Endothelial cell of umbilical vein (primary cell): ENCODE results near the gene MAPKBP1. TPM values are rescaled to one million over a fixed set of nuclear protein-coding genes. Genes with fewer than 3 reads are reported as not detected.

ENCODE experiments used
- BruUV-seq: library from RNA; stranded (reverse); fragments of 400-500 nt; replicated peaks from 2 replicates; lab custom pipeline; 2021; lab: Mats Ljungman, UMichigan
- CTCF ChIA-PET: fragments of 300-600, 350-600 bp; sonication (Branson Sonifier 250); formaldehyde crosslinking; loops from one replicate; lab custom pipeline; 2021; ENCODE audit warnings: antibody characterized with exemption, inconsistent platforms; lab: Charles Lee
- POLR2A ChIA-PET: fragments of 300-600, 350-600 bp; sonication (Branson Sonifier 250); formaldehyde crosslinking; loops from one replicate; lab custom pipeline; 2021; ENCODE audit warnings: antibody characterized with exemption, inconsistent platforms; lab: Charles Lee
- DNase-seq: peaks from one replicate; pipeline ENCODE4 v3.0.0-alpha.2; 2011; ENCODE audit warnings: low read depth, low spot score
- FAIRE-seq: peaks from 2 replicates; lab custom pipeline; 2011; peaks lifted over from hg19 to GRCh38; lab: Jason Lieb, UNC
- H2AFZ ChIP-seq: 2 replicates; pipeline ENCODE4 v1.6.0; 2012; ENCODE audit warnings: low read depth, low read length, control low read depth, inconsistent platforms
- H3K27ac ChIP-seq: 2 replicates; pipeline ENCODE4 v1.5.1; 2011; ENCODE audit warnings: low read depth, mild to moderate bottlenecking, control low read depth, low read length, moderate library complexity; ENCODE audit not compliant: insufficient read depth
- H3K27me3 ChIP-seq, 2 experiments: 2 replicates each; pipeline versions ENCODE4 v1.6.0 to v1.6.1; 2011; ENCODE audit warnings: low read length in 2 of 2, mixed read lengths in 1 of 2; ENCODE audit not compliant: control insufficient read depth in 2 of 2, insufficient read depth in 2 of 2
- H3K36me3 ChIP-seq, 2 experiments: 2 replicates in 1 of 2; 3 replicates in 1 of 2; pipeline ENCODE4 v1.5.1; 2011; ENCODE audit warnings: low read length in 2 of 2, mild to moderate bottlenecking in 1 of 2, moderate library complexity in 1 of 2; ENCODE audit not compliant: control insufficient read depth in 2 of 2, insufficient read depth in 2 of 2; ENCODE audit errors: extremely low read depth in 1 of 2
- H3K4me1 ChIP-seq: 3 replicates; pipeline ENCODE4 v1.5.1; 2011; ENCODE audit warnings: mild to moderate bottlenecking, low read length; ENCODE audit not compliant: control insufficient read depth, insufficient read depth; ENCODE audit errors: extremely low read depth
- H3K4me2 ChIP-seq: 2 replicates; pipeline ENCODE4 v1.6.1; 2011; ENCODE audit warnings: low read length, control low read depth, mixed read lengths; ENCODE audit not compliant: insufficient read depth
- H3K4me3 ChIP-seq, 3 experiments: fragments of 200-600 bp in 1 of 3; sonication (generic), shearing (Covaris generic) in 1 of 3; replicated peaks in 1 of 3; 2 replicates each; pipeline ENCODE4 v1.5.1; 2011 to 2016; ENCODE audit warnings: control low read depth in 3 of 3, low read length in 3 of 3, mild to moderate bottlenecking in 2 of 3, inconsistent platforms in 1 of 3, low read depth in 1 of 3, moderate library complexity in 1 of 3; ENCODE audit not compliant: insufficient read depth in 1 of 3
- H3K79me2 ChIP-seq: 2 replicates; pipeline ENCODE4 v1.6.0; 2012; ENCODE audit warnings: low read length, inconsistent platforms; ENCODE audit not compliant: control insufficient read depth, insufficient read depth
- H3K9ac ChIP-seq: replicated peaks from 2 replicates; pipeline ENCODE3; 2011; ENCODE audit warnings: low read length, control low read depth; ENCODE audit not compliant: insufficient read depth; ENCODE audit errors: extremely low read depth
- H3K9me1 ChIP-seq: replicated peaks from 3 replicates; pipeline ENCODE4 v1.6.0; 2011; ENCODE audit warnings: mild to moderate bottlenecking, low read length; ENCODE audit not compliant: control insufficient read depth, insufficient read depth; ENCODE audit errors: extremely low read depth
- H3K9me3 ChIP-seq: replicated peaks from 2 replicates; pipeline ENCODE4 v1.5.1; 2012; ENCODE audit warnings: low read length, inconsistent platforms; ENCODE audit not compliant: control insufficient read depth, insufficient read depth
- H4K20me1 ChIP-seq: replicated peaks from 2 replicates; pipeline ENCODE3; 2011; ENCODE audit warnings: mild to moderate bottlenecking, low read length; ENCODE audit not compliant: control insufficient read depth, insufficient read depth; ENCODE audit errors: extremely low read depth
- CTCF ChIP-seq, 2 donors: IDR thresholded peaks; 1 replicate in 1 of 2; 2 replicates in 1 of 2; pipeline ENCODE4 v1.5.1; 2011; ENCODE audit warnings: low read length in 2 of 2, mild to moderate bottlenecking in 2 of 2, moderate library complexity in 2 of 2, control low read depth in 1 of 2, inconsistent platforms in 1 of 2, low read depth in 1 of 2; ENCODE audit not compliant: insufficient read depth in 1 of 2; ENCODE audit errors: extremely low read depth in 1 of 2
- EZH2 ChIP-seq: IDR thresholded peaks from 2 replicates; pipeline ENCODE4 v1.6.1; 2012; ENCODE audit warnings: borderline replicate concordance, low read depth, mild to moderate bottlenecking, moderate library complexity, low read length, inconsistent platforms; ENCODE audit not compliant: severe bottlenecking
- FOS ChIP-seq: IDR thresholded peaks from 2 replicates; pipeline ENCODE4 v1.6.1; 2011; ENCODE audit warnings: mild to moderate bottlenecking, low read length, moderate library complexity, borderline replicate concordance; ENCODE audit not compliant: insufficient read depth
- GATA2 ChIP-seq: IDR thresholded peaks from 2 replicates; pipeline ENCODE4 v1.7.0; 2011; ENCODE audit warnings: low read depth, mild to moderate bottlenecking, moderate library complexity, mixed read lengths, low read length; ENCODE audit not compliant: insufficient read length, insufficient read depth
- JUN ChIP-seq: IDR thresholded peaks from 2 replicates; pipeline ENCODE4 v1.6.1; 2011; ENCODE audit warnings: borderline replicate concordance, low read depth; ENCODE audit not compliant: insufficient read length, insufficient read depth
- MAX ChIP-seq: IDR thresholded peaks from 2 replicates; pipeline ENCODE4 v1.6.1; 2011; ENCODE audit not compliant: insufficient read depth, insufficient read length
- MYC ChIP-seq: IDR thresholded peaks from one replicate; pipeline ENCODE4 v1.6.1; 2011; ENCODE audit warnings: mild to moderate bottlenecking, low read depth, low read length
- POLR2A ChIP-seq: IDR thresholded peaks from 2 replicates; pipeline ENCODE4 v1.6.1; 2012; ENCODE audit warnings: low read depth, mild to moderate bottlenecking, control low read depth, low read length
- POLR2AphosphoS5 ChIP-seq: IDR thresholded peaks from 2 replicates; pipeline ENCODE4 v1.6.1; 2012; ENCODE audit warnings: low read depth, mild to moderate bottlenecking, control low read depth, low read length, moderate library complexity; ENCODE audit not compliant: insufficient read depth
- dilution Hi-C: fragments of 300-500 bp; cut with MboI; formaldehyde crosslinking; loops from one replicate; pipeline ENCODE4 v1.15.0; 2019; ENCODE audit warnings: low sequenced_read_pairs; ENCODE audit not compliant: extremely low pct_ligation_motif_present
- intact Hi-C: fragments of 100-400 bp; cut with micrococcal nuclease; formaldehyde crosslinking; loops from one replicate; pipeline ENCODE4 v1.10.0; 2022
- polyA plus RNA-seq, 4 experiments: library from polyadenylated mRNA; depleted of rRNA in 3 of 4; stranded (reverse) in 3 of 4; unstranded in 1 of 4; fragments of >200 nt; gene quantifications; 2 replicates each; pipeline versions ENCODE4 v1.2.1 to v1.2.3, GENCODE V29; 2011 to 2012; ENCODE audit warnings: missing spikeins in 1 of 4
- total RNA-seq: library from RNA; stranded (reverse); gene quantifications from 2 replicates; pipeline ENCODE4 v1.2.3, GENCODE V29; 2021

The MAPKBP1 gene
- total and polyA plus RNA-seq, 2 donors (not counting 3 experiments of a cell fraction or from before 2014, with no cell fraction given) = 12.3 to 55.8 TPM

- BruUV-seq = no TSS peak
- Histone ChIP-seq H3K4me2 (no peak overlapping the region), H3K79me2 (peaks cover 15% of the 10 kb centered on the region), H4K20me1 (no peaks in the 10 kb centered on the region), H3K9me1 (no peaks in the 10 kb centered on the region), H2AFZ (no peak overlapping the region), H3K9ac (no peak overlapping the region), H3K27me3 (no peaks in the 10 kb centered on the region), H3K4me3 (no peak overlapping the region), H3K4me1 (peaks cover 25% of the 10 kb centered on the region), H3K9me3 (no peaks in the 10 kb centered on the region), H3K27ac (peak overlapping the region; percentile 5), H3K36me3 (peaks cover 2 to 6% of the 10 kb centered on the region in 2 experiments)
- DNase-seq = no peak
- intact Hi-C loops = no loop called here
- ChIA-PET POLR2A (no interaction called here), CTCF (interaction anchor here (1.7 to 15.9 kb wide), 3 partner anchors 20 to 200 kb away, joined by 6 to 754 read pairs (median 6); partner anchors contain the start of gene MAPKBP1)
- dilution Hi-C loops = no loop called here
- no peak for TF ChIP-seq POLR2A
- no peak for FAIRE-seq
Measured at GRCh38 chr15:41804361-41804760, 30.1 kb downstream of the MAPKBP1 start.

- no peak overlapping the region for H3K27ac ChIP-seq
- no peaks in the 10 kb centered on the region for H3K9me3 ChIP-seq
- H3K4me3 ChIP-seq = no peak overlapping the region
- intact Hi-C loops (no loop called here), dilution Hi-C loops (no loop called here)
- H3K4me1 ChIP-seq = peaks cover 27% of the 10 kb centered on the region
- H3K9ac ChIP-seq = no peak overlapping the region
- no TSS peak for BruUV-seq
- FAIRE-seq (no peak), DNase-seq (peak; percentile 71)
- H3K79me2 ChIP-seq = peaks cover 15% of the 10 kb centered on the region
- H3K27me3 ChIP-seq = no peaks in the 10 kb centered on the region
- POLR2A ChIA-PET = no interaction called here
- H2AFZ ChIP-seq = no peak overlapping the region
- no peak overlapping the region for H3K4me2 ChIP-seq
- H3K36me3 ChIP-seq = peaks cover 0 to 6% of the 10 kb centered on the region in 2 experiments
- no peaks in the 10 kb centered on the region for H3K9me1 ChIP-seq
- TF ChIP-seq MAX = no peak
- TF ChIP-seq FOS = no peak
- no peak for TF ChIP-seq GATA2
- TF ChIP-seq JUN = no peak
- no peak for TF ChIP-seq EZH2
- TF ChIP-seq POLR2A = no peak
- TF ChIP-seq CTCF (IDR thresholded peaks at IDR 0.05; ENCODE audit: extremely low read depth in 1 of 2, insufficient read depth in 1 of 2, low read depth in 1 of 2, low read length in 2 of 2) = no peak
- no peak for TF ChIP-seq MYC
- no peak for TF ChIP-seq POLR2AphosphoS5
- CTCF ChIA-PET = interaction anchor here (1.1 to 15.9 kb wide), 4 partner anchors 17 to 201 kb away, joined by 3 to 754 read pairs (median 6); partner anchors contain the start of gene MAPKBP1
- no peaks in the 10 kb centered on the region for H4K20me1 ChIP-seq
Measured at GRCh38 chr15:41804916-41805666, 30.8 kb downstream of the MAPKBP1 start.
